Measurements from ENCODE around the gene ADAMTSL1. TPM values are rescaled to one million over a fixed set of nuclear protein-coding genes. Genes with fewer than 3 reads are reported as not detected.

The ADAMTSL1 gene
- total RNA-seq, 1 experiment from 2014 or later, result not detected

- CTCF ChIA-PET, result no interaction called here
- Histone ChIP-seq H4K20me1 (ENCODE audit: insufficient read depth) (no peaks in the 10 kb centered on the region), H2AFZ (ENCODE audit: low read depth, low read length, poor library complexity, severe bottlenecking) (no peak overlapping the region), H3K79me2 (ENCODE audit: insufficient read depth, low read length) (no peaks in the 10 kb centered on the region), H3K4me3 (replicated peaks in 1 of 2; ENCODE audit: low read depth in 1 of 2, low read length in 2 of 2) (no peak overlapping the region), H3K27ac (ENCODE audit: low read depth, low read length) (no peak overlapping the region), H3K9me2 (ENCODE audit: insufficient read depth) (no peaks in the 10 kb centered on the region), H3K4me1 (ENCODE audit: control insufficient read depth in 1 of 2, insufficient read depth in 2 of 2, low read length in 2 of 2) (no peaks in the 10 kb centered on the region), H3K4me2 (ENCODE audit: low read length) (no peak overlapping the region), H3K27me3 (ENCODE audit: insufficient read depth, low read length) (no peaks in the 10 kb centered on the region), H3K36me3 (ENCODE audit: control insufficient read depth in 1 of 2, insufficient read depth in 2 of 2, low read length in 2 of 2) (no peaks in the 10 kb centered on the region), H3K9me3 (ENCODE audit: control insufficient read depth in 1 of 2, insufficient read depth in 1 of 2, low read depth in 1 of 2, low read length in 2 of 2) (no peaks in the 10 kb centered on the region), H3K9ac (ENCODE audit: low read length) (no peak overlapping the region)
- BruUV-seq (replicated peaks), result no TSS peak
- no peak for ATAC-seq
- POLR2A ChIA-PET, result no interaction called here
- TF ChIP-seq SRF (IDR thresholded peaks at IDR 0.05; ENCODE audit: low read depth) (no peak), ELF1 (IDR thresholded peaks at IDR 0.05; ENCODE audit: borderline replicate concordance, low read depth) (no peak), EZH2phosphoT487 (IDR thresholded peaks at IDR 0.05; ENCODE audit: borderline replicate concordance) (no peak), CEBPB (IDR thresholded peaks at IDR 0.05; ENCODE audit: low read depth) (no peak), RAD21 (IDR thresholded peaks at IDR 0.05; ENCODE audit: low read depth) (no peak), JUND (IDR thresholded peaks at IDR 0.05) (no peak), EGR1 (IDR thresholded peaks at IDR 0.05; ENCODE audit: low read depth) (no peak), ZBTB33 (IDR thresholded peaks at IDR 0.05; ENCODE audit: extremely low read depth, insufficient replicate concordance, low read length) (no peak), FOSL1 (IDR thresholded peaks at IDR 0.05; ENCODE audit: low read depth) (no peak), CTCF (IDR thresholded peaks at IDR 0.05 in 2 of 3, conservative IDR thresholded peaks at IDR 0.05 in 1 of 3; ENCODE audit: borderline replicate concordance in 1 of 3, insufficient read depth in 1 of 3, low read depth in 2 of 3, low read length in 2 of 3) (no peak), YY1 (IDR thresholded peaks at IDR 0.05; ENCODE audit: extremely low read depth, insufficient replicate concordance, low read depth, low read length) (no peak), EZH2 (IDR thresholded peaks at IDR 0.05) (no peak), POLR2A (IDR thresholded peaks at IDR 0.05; ENCODE audit: borderline replicate concordance, extremely low read depth, insufficient read depth, insufficient read length) (no peak), ATF3 (IDR thresholded peaks at IDR 0.05) (no peak), REST (IDR thresholded peaks at IDR 0.05; ENCODE audit: low read depth) (no peak), CBX3 (IDR thresholded peaks at IDR 0.05; ENCODE audit: low read depth) (no peak), ZNF274 (IDR thresholded peaks at IDR 0.05; ENCODE audit: low read depth, low read length) (no peak), TCF7L2 (IDR thresholded peaks at IDR 0.05; ENCODE audit: borderline replicate concordance, extremely low read depth, insufficient read depth, insufficient read length) (no peak), SIN3A (IDR thresholded peaks at IDR 0.05; ENCODE audit: low read depth) (no peak), POLR2AphosphoS5 (IDR thresholded peaks at IDR 0.05; ENCODE audit: low read depth, low read length) (no peak)
- no peak for DNase-seq (ENCODE audit: low read depth, low spot score)
- RAD21 ChIA-PET (ENCODE audit: low non-redundant PET in 1 of 2, low total read pairs in 2 of 2, uncharacterized antibody in 2 of 2, unreplicated experiment in 2 of 2), result no interaction called here
- intact Hi-C loops (cut with micrococcal nuclease), result no loop called here
Observed at GRCh38 chr9:18698992-18699391, 225.0 kb downstream of the ADAMTSL1 start.
